ENCODE data around the gene SLC46A3.

GRCh38 chr13:28744656-28745055 is 25.9 kb upstream of the SLC46A3 start:
- TF ChIP-seq, protein P1, sequence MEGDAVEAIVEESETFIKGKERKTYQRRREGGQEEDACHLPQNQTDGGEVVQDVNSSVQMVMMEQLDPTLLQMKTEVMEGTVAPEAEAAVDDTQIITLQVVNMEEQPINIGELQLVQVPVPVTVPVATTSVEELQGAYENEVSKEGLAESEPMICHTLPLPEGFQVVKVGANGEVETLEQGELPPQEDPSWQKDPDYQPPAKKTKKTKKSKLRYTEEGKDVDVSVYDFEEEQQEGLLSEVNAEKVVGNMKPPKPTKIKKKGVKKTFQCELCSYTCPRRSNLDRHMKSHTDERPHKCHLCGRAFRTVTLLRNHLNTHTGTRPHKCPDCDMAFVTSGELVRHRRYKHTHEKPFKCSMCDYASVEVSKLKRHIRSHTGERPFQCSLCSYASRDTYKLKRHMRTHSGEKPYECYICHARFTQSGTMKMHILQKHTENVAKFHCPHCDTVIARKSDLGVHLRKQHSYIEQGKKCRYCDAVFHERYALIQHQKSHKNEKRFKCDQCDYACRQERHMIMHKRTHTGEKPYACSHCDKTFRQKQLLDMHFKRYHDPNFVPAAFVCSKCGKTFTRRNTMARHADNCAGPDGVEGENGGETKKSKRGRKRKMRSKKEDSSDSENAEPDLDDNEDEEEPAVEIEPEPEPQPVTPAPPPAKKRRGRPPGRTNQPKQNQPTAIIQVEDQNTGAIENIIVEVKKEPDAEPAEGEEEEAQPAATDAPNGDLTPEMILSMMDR (IDR thresholded peaks at IDR 0.05): no peak
- no peak for TF ChIP-seq POLR2A (IDR thresholded peaks at IDR 0.05)
- no peak for TF ChIP-seq POLR2AphosphoS5 (IDR thresholded peaks at IDR 0.05)
